Stimulated activated CD4-positive, alpha-beta T cell treated with anti-CD3 and anti-CD28 coated beads, Interleukin-1b, Interleukin-23, amount 100 ng/mL, for 4 hours (primary cell): ENCODE results near the gene ATP11A.

ENCODE experiments used
- DNase-seq, 2 donors: peaks; one replicate each; pipeline ENCODE4 v3.0.0-alpha.2; 2020; ENCODE audit warnings: low read depth in 2 of 2

ATP11A gene

GRCh38 chr13:112759827-112760226 lies 70.0 kb downstream of the ATP11A start:
- no peak for DNase-seq

GRCh38 chr13:112760435-112760834 lies 70.6 kb downstream of the ATP11A start:
- no peak for DNase-seq

DNA sequence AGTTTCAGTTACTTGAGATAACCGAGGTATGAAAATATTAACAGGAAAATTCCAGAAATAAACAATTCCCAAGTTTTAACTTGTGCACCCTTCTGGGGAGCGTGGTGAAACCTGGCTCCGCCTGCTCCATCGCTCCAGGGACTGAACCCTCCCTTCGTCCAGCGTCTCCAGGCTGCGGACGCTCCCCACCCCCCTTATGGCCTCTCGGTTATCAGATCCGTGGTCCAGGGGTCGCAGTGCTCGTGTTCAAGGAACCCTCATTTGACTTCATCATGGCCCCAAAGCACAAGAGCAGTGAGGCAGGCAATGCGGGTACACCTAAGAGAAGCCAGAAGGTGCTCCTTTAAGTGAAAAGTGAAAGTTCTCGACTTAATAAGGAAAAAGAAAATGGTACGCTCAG lies 71.1 kb downstream of the ATP11A start:
- no peak for DNase-seq

DNA sequence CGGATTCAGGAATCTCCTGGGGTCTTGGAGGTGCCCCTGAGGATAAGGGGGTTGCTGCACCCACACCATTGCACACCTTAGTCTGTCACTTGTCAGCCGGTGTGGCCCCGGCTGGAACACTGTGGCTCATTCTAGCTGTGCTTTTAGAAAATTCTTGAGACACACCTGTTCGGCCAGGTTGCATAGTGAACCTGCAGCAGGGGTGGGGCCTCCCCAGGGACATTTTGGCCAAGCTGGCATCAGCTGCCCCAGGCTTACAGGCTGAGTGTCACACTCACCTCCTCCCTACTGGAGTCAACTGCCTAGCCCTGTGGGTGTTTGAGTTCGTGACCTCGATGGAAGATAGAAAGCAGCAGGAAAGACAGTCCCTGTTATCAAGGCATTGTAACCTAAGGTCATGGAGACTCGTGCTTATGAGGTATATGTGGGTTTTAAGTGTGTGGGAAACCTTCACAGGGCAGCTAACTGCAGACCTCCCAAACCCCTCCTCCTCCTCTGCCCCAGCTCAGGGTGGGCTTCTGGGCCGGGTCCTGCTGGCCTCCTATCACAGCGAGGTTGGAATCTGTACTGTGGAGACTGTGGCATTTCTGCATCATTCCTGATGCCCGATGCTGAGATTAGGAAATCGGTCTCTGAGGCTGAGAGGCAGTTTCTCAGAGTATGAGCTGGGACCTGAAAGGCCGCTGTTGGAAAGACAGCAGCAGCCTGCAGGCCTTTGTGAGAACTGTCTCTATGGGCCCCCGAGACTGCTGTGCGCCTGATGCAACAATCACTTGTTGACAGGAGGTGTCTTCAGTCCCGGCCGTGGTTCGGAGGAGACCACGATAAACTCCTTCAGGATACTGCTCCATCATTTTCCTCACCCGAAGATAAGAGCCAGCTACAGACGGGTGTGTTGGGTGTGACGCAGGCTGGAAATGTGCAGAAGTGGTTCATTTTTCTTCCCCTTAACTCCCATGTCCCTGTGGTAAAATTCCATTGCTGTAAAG lies 72.2 kb downstream of the ATP11A start:
- DNase-seq, result no peak

DNA sequence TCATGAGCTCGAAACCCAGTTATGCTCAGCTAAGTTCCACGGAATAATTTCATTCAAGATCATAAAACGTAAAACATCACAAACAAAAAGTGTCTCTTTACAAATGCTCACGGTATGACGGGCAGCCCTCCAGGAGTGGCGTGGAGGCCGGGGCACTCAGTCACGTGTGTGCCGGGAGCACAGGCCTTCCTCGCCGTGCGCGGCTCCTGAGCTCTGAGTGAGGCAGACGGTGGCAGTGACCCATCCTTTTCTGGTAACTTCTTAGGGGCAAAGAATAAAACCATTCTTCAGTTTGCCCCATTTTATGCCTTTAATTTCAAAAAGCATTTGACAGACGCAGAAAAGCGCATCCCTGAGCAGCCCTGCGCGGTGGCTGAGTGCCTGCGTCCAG lies 72.8 kb downstream of the ATP11A start:
- DNase-seq, result no peak

GRCh38 chr13:112764028-112764427 lies 74.2 kb downstream of the ATP11A start:
- DNase-seq, result no peak

GRCh38 chr13:112764864-112765561 lies 75.2 kb downstream of the ATP11A start:
- no peak for DNase-seq

- DNase-seq, result no peak
Measured at GRCh38 chr13:112765731-112766130, 75.9 kb downstream of the ATP11A start.

- no peak for DNase-seq
Measured at GRCh38 chr13:112766336-112766735, 76.5 kb downstream of the ATP11A start.

DNA sequence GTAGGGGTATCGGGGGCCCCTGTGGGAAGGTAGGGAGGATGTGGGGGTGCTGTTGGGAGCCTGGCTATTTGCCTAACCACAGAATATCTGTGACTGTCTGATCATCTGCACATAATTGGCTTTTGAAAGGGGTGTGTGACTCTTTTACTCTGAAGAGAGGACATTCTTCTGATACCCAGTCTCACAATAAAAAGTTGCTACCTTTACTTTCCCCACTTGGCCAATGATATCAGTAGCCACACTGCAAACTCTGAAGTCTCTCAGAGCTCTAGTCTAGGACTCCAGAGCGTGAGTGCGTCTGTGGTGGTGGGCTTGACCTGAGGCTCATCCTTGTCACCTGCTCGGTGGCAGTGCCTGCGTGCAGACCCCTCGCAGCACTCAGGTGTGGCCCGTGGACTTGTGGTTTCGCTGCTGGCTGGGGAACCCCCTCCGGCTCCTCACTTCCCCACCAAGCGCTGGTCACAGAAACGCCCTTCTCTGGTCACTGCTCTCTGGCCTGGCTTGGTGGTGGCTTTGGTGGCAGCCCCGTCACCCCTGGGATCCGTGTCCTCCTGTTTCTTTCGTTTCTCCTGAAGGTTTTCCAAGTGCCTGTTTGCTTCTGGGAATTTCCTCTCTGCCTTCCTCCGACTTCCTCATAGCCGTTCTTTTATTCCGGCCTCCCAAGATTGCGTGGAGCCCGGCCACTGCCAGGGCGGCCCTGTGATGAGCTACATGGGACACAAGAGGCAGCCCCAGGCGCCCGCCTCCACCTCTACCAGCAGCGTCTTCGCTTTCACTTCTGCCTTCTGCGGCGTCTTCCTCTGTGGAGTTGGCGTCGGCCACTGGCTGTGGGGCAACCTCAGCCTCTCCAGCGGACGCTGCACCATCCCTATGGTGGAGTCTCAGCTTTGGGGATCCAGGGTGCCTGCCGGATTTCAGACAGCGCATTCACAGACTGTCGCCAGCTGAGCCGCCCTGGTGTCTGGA lies 78.0 kb downstream of the ATP11A start:
- DNase-seq, result no peak

- no peak for DNase-seq
Measured at GRCh38 chr13:112768795-112769481, 79.1 kb downstream of the ATP11A start.

- no peak for DNase-seq
Measured at GRCh38 chr13:112769615-112770014, 79.8 kb downstream of the ATP11A start.

DNA sequence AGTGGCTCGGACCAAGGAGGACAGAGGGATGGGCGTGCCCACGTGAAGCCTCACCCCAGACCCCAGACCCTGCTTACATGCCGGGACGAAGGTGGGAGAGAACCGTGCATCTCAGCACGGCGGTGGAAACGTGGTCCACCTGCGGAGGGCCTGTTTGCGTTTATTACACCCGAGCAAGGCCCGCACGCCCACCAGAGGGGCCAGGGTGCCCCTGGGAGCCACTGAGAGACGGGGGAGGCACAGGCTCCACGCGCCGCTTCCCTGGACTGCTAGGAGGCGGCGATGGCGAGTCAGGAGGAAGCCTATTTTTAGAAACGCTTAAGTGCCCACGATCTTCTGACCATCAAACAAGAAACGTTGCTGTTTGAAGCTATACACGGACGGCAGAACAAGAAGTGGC lies 80.7 kb downstream of the ATP11A start:
- no peak for DNase-seq

- no peak for DNase-seq
Measured at GRCh38 chr13:112771139-112771876, 81.5 kb downstream of the ATP11A start.

- DNase-seq, result no peak
Measured at GRCh38 chr13:112771877-112772538, 82.2 kb downstream of the ATP11A start.

- no peak for DNase-seq
Measured at GRCh38 chr13:112772539-112772909, 82.7 kb downstream of the ATP11A start.

DNA sequence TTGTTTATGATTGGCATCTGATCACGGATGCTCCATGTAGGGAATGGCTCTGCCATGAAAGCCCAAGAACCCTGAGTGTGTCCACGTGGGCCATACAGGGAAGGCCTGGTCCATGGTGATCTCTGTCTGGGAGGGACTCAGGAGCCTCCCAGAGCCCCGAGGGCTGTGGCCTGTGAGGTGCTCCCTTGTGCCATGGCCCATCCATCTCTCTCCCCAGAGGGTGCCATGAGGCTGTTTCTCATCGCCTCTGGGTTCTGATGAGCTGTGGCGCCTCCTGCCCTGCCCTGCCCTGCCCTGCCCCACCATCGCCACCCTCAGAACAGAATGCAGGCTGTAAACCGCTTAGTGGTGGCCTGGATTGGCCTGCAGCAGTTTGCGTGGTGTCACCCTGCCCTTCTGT lies 83.1 kb downstream of the ATP11A start:
- no peak for DNase-seq

- DNase-seq, result no peak
Measured at GRCh38 chr13:112773601-112774447, 84.0 kb downstream of the ATP11A start.

DNA sequence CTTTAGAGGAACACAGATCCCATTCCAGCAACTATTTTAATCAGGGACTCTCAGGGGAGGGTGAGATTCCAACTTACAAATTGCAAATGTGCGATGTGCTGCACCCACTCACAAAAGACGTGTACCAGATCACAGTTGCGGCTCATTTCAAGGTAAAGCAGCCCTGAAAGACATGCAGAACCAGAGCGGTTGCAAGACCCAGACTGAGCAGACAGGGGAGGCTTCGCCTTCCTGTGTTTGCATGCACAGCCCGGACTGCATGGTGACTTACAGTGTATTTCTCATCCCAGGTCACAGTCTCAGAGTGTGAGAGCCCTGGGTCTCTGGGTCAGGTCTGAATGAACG lies 84.6 kb downstream of the ATP11A start:
- no peak for DNase-seq
